DMS 273 (cell line): Measurements from ENCODE around the gene IFI44.

Experiments
- DNase-seq: peaks from one replicate; lab custom pipeline; 2025; ENCODE audit not compliant: unreplicated experiment; lab: John Stamatoyannopoulos, UW

IFI44 gene

DNA sequence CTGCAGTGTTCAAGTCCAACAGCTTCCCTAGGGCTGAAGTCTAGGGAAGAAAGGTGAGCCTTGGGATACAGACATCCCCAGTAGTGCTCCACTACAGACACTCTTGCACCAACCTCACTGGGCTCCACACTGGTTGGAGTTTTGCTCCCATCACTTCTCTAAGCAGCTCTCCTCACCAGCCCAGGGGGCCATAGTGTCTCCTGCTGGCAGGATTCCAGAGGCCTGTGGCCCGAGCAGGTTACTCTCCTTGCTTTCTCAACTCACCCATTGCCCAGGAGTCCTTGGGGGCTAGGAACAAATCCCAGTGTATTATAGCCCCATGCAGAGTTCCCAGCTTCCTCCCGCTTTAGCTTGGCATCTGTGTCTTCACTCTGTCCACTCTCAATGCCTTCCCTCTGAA is 52.8 kb downstream of the IFI44 start:
- no peak for DNase-seq

DNA sequence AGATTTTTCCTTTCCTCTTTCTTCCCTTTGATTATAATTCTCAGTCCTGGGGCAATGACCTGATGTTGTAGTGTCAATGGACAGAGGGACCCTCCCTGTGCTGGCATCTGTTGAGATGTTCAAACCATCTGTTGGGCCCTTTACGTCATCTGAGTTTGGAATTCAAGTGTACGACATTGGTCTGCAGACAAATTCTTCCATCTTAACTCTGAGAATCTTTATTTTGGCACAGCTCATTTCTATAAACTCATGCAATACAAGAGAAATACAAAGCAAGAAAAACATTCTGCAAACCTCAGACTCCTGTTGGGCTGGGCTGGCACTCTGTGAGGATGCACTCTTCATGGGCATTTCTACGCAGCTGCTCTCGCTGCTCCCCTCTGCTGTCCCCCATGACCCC is 54.2 kb downstream of the IFI44 start:
- peak; percentile 9 for DNase-seq

DNA sequence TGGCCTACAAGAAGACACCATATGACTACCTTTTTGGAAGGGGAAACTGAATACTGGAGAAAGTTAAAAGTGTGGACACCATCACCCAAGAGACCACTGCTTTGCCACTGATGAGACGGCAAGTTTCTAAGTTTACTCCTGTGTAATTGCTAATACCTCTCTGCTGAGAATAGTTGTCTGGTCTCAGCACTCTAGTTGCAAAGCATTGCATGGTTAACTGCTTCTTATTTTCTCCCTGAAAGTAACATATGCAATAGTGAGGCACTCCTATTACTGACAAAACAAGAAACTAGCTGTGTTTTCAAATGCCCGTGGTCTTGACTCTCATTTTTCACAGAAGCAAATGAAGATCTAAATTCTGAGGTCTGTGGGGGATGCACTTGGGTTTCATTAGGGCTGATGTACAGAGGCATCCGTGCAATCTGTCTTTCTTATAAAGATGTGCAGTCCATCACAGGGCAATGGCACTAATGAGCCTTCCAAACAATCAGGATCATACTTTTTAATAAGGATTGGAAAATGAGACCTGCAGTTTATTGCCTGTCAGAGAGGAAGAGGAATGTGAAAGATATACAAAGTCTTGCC is 62.9 kb downstream of the IFI44 start:
- no peak for DNase-seq

DNA sequence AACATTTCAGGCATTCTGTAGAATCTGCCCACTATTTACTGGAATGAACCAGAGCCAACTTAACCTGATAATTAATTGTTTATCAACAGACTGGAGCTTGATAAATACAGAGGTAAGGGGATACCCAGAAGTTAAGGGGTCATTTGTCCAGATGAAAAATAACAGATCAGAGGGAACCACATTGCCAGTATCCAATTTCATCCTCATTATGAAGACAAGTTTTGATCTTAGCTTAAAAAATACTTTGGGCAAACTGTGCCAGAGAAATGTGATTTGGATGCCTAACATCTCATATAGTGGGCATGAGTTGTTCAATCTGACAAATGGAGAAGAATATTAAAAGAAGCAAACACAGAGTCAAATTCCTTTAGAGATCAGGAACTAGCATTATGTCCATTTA is 63.7 kb downstream of the IFI44 start:
- DNase-seq, result no peak
